ENCODE results near the gene TMEM79. TPM values are rescaled to one million over a fixed set of nuclear protein-coding genes. Genes with fewer than 3 reads are reported as not detected.

TMEM79 gene, protein sequence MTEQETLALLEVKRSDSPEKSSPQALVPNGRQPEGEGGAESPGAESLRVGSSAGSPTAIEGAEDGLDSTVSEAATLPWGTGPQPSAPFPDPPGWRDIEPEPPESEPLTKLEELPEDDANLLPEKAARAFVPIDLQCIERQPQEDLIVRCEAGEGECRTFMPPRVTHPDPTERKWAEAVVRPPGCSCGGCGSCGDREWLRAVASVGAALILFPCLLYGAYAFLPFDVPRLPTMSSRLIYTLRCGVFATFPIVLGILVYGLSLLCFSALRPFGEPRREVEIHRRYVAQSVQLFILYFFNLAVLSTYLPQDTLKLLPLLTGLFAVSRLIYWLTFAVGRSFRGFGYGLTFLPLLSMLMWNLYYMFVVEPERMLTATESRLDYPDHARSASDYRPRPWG
- total RNA-seq = 5.7 to 6.9 TPM (median 6.1 TPM) in 3 replicates

DNA sequence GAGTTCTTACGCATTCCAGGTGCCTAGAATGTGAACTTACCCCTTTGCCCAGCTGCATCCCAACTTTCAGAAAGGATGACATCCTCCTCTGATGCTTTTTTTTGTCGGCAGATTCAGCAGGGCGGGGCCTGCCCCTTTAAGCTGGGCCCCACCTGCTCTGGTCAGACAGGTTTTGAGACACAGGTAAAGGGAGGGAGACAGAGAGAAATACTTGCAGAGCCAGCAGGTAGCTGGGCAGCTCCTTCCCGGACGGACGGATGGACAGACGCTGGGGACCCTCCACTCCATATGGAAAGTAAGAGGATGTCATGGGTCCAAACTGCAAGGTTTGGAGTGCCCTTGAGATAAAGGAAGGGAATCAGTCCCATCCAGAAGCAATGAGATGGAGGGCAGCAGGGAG, at the start of gene TMEM79:
TSS of gene TMEM79 (plus strand) at position 214 of the 400 bp plus-strand sequence. CDS start 902 bp downstream, outside the sequence.
- peak within 1 kb of the TSS; percentile 95 for H3K27ac Mint-ChIP-seq
- H3K4me1 Mint-ChIP-seq = peaks cover 33% of the 10 kb centered on the region
- H3K9me3 Mint-ChIP-seq = no peaks in the 10 kb centered on the region
- no peak for DNase-seq (ENCODE audit: low spot score in 2 of 2, unreplicated experiment in 2 of 2)
- no peaks in the 10 kb centered on the region for H3K27me3 Mint-ChIP-seq (ENCODE audit: low read depth)
- peak within 1 kb of the TSS; percentile 86 for H3K4me3 Mint-ChIP-seq
- peaks cover 3% of the 10 kb centered on the region for H3K36me3 Mint-ChIP-seq
- TF ChIP-seq, protein P1, sequence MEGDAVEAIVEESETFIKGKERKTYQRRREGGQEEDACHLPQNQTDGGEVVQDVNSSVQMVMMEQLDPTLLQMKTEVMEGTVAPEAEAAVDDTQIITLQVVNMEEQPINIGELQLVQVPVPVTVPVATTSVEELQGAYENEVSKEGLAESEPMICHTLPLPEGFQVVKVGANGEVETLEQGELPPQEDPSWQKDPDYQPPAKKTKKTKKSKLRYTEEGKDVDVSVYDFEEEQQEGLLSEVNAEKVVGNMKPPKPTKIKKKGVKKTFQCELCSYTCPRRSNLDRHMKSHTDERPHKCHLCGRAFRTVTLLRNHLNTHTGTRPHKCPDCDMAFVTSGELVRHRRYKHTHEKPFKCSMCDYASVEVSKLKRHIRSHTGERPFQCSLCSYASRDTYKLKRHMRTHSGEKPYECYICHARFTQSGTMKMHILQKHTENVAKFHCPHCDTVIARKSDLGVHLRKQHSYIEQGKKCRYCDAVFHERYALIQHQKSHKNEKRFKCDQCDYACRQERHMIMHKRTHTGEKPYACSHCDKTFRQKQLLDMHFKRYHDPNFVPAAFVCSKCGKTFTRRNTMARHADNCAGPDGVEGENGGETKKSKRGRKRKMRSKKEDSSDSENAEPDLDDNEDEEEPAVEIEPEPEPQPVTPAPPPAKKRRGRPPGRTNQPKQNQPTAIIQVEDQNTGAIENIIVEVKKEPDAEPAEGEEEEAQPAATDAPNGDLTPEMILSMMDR (IDR thresholded peaks at IDR 0.05; ENCODE audit: unreplicated experiment) = no peak

DNA sequence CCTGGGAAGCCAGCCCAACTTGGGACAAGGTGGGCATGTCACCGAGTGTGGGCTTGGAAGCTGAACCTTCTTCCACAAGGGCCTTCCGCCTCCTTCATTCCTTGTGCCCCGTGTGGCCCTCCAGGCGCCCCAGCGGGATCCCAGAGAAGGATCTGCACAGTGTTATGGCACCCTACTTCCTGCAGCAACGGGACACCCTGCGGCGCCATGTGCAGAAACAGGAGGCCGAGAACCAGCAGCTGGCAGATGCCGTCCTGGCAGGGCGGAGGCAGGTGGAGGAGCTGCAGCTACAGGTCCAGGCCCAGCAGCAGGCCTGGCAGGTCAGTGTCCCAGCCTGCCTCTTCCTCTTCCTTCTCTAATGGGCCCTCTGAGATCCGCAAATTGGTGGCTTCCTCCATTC, 48.0 kb upstream of the TMEM79 start:
- no peak for DNase-seq (ENCODE audit: low spot score in 2 of 2, unreplicated experiment in 2 of 2)
- Mint-ChIP-seq H3K36me3 (peaks cover 27% of the 10 kb centered on the region), H3K4me1 (peaks cover 4% of the 10 kb centered on the region), H3K27ac (no peak overlapping the region), H3K9me3 (no peaks in the 10 kb centered on the region), H3K4me3 (no peak overlapping the region), H3K27me3 (ENCODE audit: low read depth) (no peaks in the 10 kb centered on the region)
- TF ChIP-seq, protein P1 (IDR thresholded peaks at IDR 0.05; ENCODE audit: unreplicated experiment) = no peak

DNA sequence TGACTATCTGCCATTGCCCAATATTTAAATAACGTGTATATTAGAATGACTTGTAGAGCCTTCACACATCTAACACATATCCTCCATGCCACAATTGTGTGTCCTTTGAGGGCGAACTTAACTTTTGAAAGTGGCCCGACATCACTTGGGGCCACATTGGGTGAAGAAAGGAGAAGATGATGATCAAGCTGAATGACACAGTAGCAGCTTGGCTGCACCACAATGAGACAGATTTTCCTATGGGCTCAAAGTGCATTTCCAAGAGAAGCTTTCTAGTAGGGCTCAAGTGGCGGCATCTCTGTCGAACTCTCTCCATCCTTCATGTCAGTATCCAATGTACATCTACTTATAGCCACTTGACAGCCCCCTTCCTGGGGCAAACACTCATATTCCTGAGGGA, 45.9 kb upstream of the TMEM79 start:
- DNase-seq (ENCODE audit: low spot score in 2 of 2, unreplicated experiment in 2 of 2) = no peak
- no peak overlapping the region for H3K27ac Mint-ChIP-seq
- H3K27me3 Mint-ChIP-seq (ENCODE audit: low read depth) = no peaks in the 10 kb centered on the region
- peaks cover 27% of the 10 kb centered on the region for H3K36me3 Mint-ChIP-seq
- no peaks in the 10 kb centered on the region for H3K9me3 Mint-ChIP-seq
- TF ChIP-seq, protein P1 (IDR thresholded peaks at IDR 0.05; ENCODE audit: unreplicated experiment) = no peak
- H3K4me3 Mint-ChIP-seq = no peak overlapping the region
- H3K4me1 Mint-ChIP-seq = peaks cover 3% of the 10 kb centered on the region

DNA sequence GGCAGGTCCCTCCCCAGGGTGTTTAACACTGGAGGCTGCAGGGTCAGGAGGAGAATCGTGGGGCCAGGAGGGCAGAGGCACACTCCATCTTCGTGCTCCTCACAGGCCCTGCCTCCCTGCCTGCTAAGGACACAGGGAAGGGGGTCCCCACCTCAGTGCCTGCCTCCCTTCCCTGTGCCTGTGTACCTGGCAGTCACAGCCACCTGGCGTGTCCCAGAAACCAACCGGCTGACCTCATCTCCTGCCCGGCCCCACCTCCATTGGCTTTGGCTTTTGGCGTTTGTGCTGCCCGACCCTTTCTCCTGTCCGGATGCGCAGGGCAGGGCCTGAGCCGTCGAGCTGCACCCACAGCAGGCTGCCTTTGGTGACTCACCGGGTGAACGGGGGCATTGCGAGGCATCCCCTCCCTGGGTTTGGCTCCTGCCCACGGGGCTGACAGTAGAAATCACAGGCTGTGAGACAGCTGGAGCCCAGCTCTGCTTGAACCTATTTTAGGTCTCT, 42.8 kb upstream of the TMEM79 start:
- Mint-ChIP-seq H3K4me3 (no peak overlapping the region), H3K36me3 (peaks cover 16% of the 10 kb centered on the region), H3K4me1 (no peaks in the 10 kb centered on the region), H3K27me3 (ENCODE audit: low read depth) (no peaks in the 10 kb centered on the region), H3K27ac (no peak overlapping the region), H3K9me3 (no peaks in the 10 kb centered on the region)
- DNase-seq (ENCODE audit: low spot score in 2 of 2, unreplicated experiment in 2 of 2) = no peak
- TF ChIP-seq, protein P1 (IDR thresholded peaks at IDR 0.05; ENCODE audit: unreplicated experiment) = no peak

DNA sequence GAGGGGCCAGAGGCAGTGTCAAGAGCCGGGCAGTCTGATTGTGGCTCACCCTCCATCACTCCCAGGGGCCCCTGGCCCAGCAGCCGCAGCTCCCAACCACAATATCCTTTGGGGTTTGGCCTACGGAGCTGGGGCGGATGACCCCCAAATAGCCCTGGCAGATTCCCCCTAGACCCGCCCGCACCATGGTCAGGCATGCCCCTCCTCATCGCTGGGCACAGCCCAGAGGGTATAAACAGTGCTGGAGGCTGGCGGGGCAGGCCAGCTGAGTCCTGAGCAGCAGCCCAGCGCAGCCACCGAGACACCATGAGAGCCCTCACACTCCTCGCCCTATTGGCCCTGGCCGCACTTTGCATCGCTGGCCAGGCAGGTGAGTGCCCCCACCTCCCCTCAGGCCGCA, 42.2 kb upstream of the TMEM79 start, which contains the start of gene BGLAP:
TSS of gene BGLAP (plus strand) at position 259 of the 400 bp plus-strand sequence. CDS start at position 307, 48 bp downstream.
- Mint-ChIP-seq H3K27me3 (ENCODE audit: low read depth) (no peaks in the 10 kb centered on the region), H3K27ac (no peak within 1 kb of the TSS)
- TF ChIP-seq, protein P1 (IDR thresholded peaks at IDR 0.05; ENCODE audit: unreplicated experiment) = no peak

More for the DNA sequence above, 42.2 kb upstream of the TMEM79 start, which contains the start of gene BGLAP:
- Mint-ChIP-seq H3K4me3 (no peak within 1 kb of the TSS), H3K4me1 (no peaks in the 10 kb centered on the region), H3K36me3 (peaks cover 15% of the 10 kb centered on the region), H3K9me3 (no peaks in the 10 kb centered on the region)
- DNase-seq (ENCODE audit: low spot score in 2 of 2, unreplicated experiment in 2 of 2) = no peak
